ENCODE measurements around the gene ALK.

- TF ChIP-seq GATA3 (IDR thresholded peaks at IDR 0.05; ENCODE audit: low read depth, low read length): no peak
- TF ChIP-seq GATA2 (IDR thresholded peaks at IDR 0.05; ENCODE audit: low read depth, low read length): no peak
Measured at GRCh38 chr2:29834036-29834540, 87.3 kb downstream of the ALK start.
